Measurements from ENCODE around the gene CDCP2. TPM values are rescaled to one million over a fixed set of nuclear protein-coding genes. Genes with fewer than 3 reads are reported as not detected.
"Not testable (repeated sequence)": the region's sequence is repeated elsewhere in the genome, so short reads cannot be mapped to it uniquely, and the experiment has no call there.

The CDCP2 gene
- total and polyA plus RNA-seq, 10 donors = 0.23 to 1.6 (median 0.85) TPM; not detected in 3

DNA sequence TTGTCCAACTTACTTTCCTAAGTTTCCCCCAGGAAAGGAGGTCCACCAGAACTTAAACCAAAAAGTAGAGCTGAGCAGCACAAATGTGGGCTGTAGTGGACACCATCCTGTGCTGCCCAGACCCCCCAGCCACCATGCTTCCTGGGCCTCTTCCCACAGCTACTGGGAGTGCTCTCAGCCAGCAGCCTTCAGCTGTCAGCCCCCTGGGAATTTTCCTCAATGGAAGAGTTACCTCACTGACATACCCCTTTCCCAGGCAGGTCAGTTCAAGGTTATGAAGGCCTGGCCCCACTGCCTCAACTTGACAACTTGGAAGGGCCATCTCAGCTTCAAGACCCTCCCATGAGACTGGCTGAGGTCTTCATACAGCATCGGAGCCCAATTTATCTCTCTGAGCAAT, 47.7 kb downstream of the CDCP2 start:
- TF ChIP-seq POLR2A (IDR thresholded peaks at IDR 0.05) (no peak), POLR2AphosphoS5 (IDR thresholded peaks at IDR 0.05) (no peak)
- TF ChIP-seq, protein P1, sequence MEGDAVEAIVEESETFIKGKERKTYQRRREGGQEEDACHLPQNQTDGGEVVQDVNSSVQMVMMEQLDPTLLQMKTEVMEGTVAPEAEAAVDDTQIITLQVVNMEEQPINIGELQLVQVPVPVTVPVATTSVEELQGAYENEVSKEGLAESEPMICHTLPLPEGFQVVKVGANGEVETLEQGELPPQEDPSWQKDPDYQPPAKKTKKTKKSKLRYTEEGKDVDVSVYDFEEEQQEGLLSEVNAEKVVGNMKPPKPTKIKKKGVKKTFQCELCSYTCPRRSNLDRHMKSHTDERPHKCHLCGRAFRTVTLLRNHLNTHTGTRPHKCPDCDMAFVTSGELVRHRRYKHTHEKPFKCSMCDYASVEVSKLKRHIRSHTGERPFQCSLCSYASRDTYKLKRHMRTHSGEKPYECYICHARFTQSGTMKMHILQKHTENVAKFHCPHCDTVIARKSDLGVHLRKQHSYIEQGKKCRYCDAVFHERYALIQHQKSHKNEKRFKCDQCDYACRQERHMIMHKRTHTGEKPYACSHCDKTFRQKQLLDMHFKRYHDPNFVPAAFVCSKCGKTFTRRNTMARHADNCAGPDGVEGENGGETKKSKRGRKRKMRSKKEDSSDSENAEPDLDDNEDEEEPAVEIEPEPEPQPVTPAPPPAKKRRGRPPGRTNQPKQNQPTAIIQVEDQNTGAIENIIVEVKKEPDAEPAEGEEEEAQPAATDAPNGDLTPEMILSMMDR (IDR thresholded peaks at IDR 0.05 in 8 of 11, conservative IDR thresholded peaks at IDR 0.05 in 3 of 11) = no peak
- intact Hi-C loops (cut with DNase I; ENCODE audit: low total_unique reads) = no loop called here
- DNase-seq = no peak
- Histone ChIP-seq H3K4me1 (peaks cover 0 to 4% (median 0%) of the 10 kb centered on the region in 6 donors), H3K4me3 (no peak overlapping the region), H3K27ac (no peak overlapping the region), H3K27me3 (replicated peaks in 1 of 7) (no peaks in the 10 kb centered on the region), H3K36me3 (peaks cover 0 to 33% (median 0%) of the 10 kb centered on the region in 6 donors), H3K9me3 (no peaks in the 10 kb centered on the region)
- 54 to 89% (median 81%) methylated on average over 1 of the region's 1 CpG for WGBS, 5 donors

DNA sequence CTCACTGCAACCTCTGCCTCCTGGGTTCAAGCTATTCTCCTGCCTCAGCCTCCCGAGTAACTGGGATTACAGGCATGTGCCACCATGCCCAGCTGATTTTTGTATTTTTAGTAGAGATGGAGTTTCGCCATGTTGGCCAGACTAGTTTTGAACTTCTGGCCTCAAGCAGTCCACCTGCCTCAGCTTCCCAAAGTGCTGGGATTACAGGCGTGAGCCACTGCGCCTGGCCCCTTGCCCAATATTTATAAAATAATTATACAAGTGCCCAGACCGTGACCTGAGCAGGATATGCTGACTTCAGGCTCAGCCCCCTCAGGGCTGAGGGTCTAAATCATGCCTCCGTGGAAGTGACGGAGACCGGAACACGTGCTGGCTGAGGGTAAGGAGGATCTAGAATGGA, 48.2 kb downstream of the CDCP2 start:
- DNase-seq; H3K27me3 ChIP-seq (replicated peaks in 1 of 7); intact Hi-C loops (cut with DNase I; ENCODE audit: low total_unique reads); H3K4me1 ChIP-seq; H3K27ac ChIP-seq; H3K4me3 ChIP-seq; H3K9me3 ChIP-seq: not testable (repeated sequence)
- H3K36me3 ChIP-seq = peaks cover 0 to 33% (median 0%) of the 10 kb centered on the region in 6 donors
- 93 to 96% (median 95%) methylated on average over 9 of the region's 9 CpGs for WGBS, 5 donors

DNA sequence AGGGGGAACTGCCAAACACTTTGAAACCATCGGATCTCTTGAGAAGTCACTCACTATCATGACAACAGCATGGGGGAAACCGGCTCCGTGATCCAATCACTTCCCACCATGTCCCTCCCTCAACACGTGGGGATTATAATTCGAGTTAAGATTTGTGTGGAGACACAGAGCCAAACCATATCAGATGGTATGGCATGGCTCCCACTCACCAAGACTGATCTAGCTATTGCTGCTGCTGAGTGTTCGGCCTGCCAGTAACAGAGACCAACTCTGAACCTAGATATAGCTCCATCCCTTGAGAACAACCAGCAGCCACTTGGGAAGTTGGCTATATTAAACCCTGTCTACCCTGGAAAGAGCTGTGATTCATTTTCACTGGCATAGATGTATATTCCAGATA, 49.4 kb downstream of the CDCP2 start:
- no peaks in the 10 kb centered on the region for H3K9me3 ChIP-seq
- H3K36me3 ChIP-seq = peaks cover 0 to 33% (median 0%) of the 10 kb centered on the region in 6 donors
- intact Hi-C loops (cut with DNase I; ENCODE audit: low total_unique reads) = no loop called here
- H3K4me1 ChIP-seq = peaks cover 0 to 16% (median 10%) of the 10 kb centered on the region in 6 donors
- 97 to 100% (median 98%) methylated on average over 6 of the region's 6 CpGs for WGBS, 5 donors
- H3K27me3 ChIP-seq (replicated peaks in 1 of 7) = no peaks in the 10 kb centered on the region
- TF ChIP-seq, protein P1 (IDR thresholded peaks at IDR 0.05 in 8 of 11, conservative IDR thresholded peaks at IDR 0.05 in 3 of 11) = no peak
- TF ChIP-seq POLR2AphosphoS5 (IDR thresholded peaks at IDR 0.05) (no peak), POLR2A (IDR thresholded peaks at IDR 0.05) (no peak)
- no peak overlapping the region for H3K27ac ChIP-seq
- no peak overlapping the region for H3K4me3 ChIP-seq
- no peak for DNase-seq

DNA sequence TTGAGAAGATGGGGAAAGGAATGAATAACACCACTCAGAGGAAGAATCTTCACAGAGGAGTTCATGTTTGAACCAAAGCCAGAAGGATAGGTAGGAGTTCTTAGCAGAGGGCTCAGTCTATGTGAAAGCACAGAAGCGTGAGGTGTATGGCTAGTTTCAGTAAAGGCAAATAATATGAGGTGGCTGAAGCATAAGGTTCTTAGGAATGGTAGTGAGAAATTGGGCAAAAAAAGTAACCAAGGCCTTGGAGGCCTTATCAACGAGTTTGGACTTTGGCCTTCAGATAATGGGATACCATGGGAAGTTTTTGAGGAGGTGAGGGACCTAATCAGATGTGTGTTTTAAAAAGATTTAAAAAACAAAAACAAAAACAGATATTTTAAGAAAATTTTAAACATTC, 52.3 kb downstream of the CDCP2 start:
- H3K4me1 ChIP-seq = peaks cover 3 to 42% (median 22%) of the 10 kb centered on the region in 6 donors
- TF ChIP-seq POLR2A (IDR thresholded peaks at IDR 0.05) = no peak
- TF ChIP-seq, protein P1 (IDR thresholded peaks at IDR 0.05 in 8 of 11, conservative IDR thresholded peaks at IDR 0.05 in 3 of 11) = no peak
- TF ChIP-seq POLR2AphosphoS5 (IDR thresholded peaks at IDR 0.05) = no peak
- peaks cover 0 to 58% (median 12%) of the 10 kb centered on the region in 6 donors for H3K36me3 ChIP-seq
- no peaks in the 10 kb centered on the region for H3K27me3 ChIP-seq (replicated peaks in 1 of 7)
- DNase-seq = no peak
- H3K4me3 ChIP-seq = no peak overlapping the region
- H3K27ac ChIP-seq = no peak overlapping the region
- WGBS, 5 donors = 58 to 87% (median 69%) methylated on average over 2 of the region's 2 CpGs
- no peaks in the 10 kb centered on the region for H3K9me3 ChIP-seq
- intact Hi-C loops (cut with DNase I; ENCODE audit: low total_unique reads) = no loop called here

All from spleen (tissue), 11 donors.